Measurements from ENCODE around the gene LEPR.
A peak's percentile ranks its signal among the peaks of the same experiment; 100 is the strongest.

LEPR gene

DNA sequence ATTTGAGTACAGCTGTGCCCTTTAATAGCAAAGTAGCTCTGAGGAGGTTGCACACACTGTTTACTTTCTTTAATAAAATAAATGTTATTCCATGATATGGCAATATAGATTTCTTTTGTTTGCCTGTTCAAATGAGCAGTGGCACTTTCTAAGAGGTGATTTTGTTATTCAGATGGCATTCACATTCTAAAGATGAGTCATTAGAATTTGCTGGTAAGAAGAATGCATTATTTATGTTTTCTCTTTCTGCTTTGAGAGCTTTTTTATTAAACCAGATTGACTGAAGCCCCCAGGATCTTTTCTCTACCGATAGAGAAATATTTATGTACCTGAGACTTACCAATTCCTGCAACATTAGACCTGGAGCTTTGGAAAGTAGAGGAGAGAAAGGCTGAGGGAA lies 11.2 kb upstream of the LEPR start:
- no peak for DNase-seq (ENCODE audit: low read depth, low spot score)
- in situ Hi-C loops (cut with HindIII; ENCODE audit: low sequenced_read_pairs), result no loop called here

DNA sequence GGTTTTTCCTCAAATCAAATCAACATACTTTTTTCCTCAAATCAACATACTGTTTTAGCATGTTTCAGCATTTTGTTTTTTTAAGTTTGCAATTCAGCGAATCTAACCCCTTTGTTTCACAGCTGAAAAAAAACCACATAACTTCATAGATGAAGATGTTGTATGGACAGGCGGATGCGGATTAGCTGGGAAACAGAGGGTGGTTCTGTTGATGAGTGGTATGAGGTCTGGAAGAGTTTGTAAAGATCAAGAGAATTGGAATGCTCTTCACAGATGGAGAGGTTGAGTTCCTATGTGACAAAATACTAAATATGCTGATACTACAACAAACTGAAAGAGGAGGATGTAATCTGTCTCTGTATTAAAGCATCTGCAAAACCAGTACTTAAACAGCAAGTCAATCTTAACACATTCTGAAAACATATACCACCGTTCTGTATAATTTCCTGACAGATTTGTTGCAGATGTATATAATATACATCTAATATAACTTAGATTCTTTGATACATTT lies 10.6 kb upstream of the LEPR start:
- in situ Hi-C loops (cut with HindIII; ENCODE audit: low sequenced_read_pairs), result no loop called here
- no peak for TF ChIP-seq CTCF (IDR thresholded peaks at IDR 0.05; ENCODE audit: low read depth, low read length)
- no peak overlapping the region for H3K4me3 ChIP-seq (ENCODE audit: low read depth, low read length)
- DNase-seq (ENCODE audit: low read depth, low spot score), result no peak

More for the DNA sequence above, 11.2 kb upstream of the LEPR start:
- TF ChIP-seq CTCF (IDR thresholded peaks at IDR 0.05; ENCODE audit: low read depth, low read length), result no peak
- no peak overlapping the region for H3K4me3 ChIP-seq (ENCODE audit: low read depth, low read length)

DNA sequence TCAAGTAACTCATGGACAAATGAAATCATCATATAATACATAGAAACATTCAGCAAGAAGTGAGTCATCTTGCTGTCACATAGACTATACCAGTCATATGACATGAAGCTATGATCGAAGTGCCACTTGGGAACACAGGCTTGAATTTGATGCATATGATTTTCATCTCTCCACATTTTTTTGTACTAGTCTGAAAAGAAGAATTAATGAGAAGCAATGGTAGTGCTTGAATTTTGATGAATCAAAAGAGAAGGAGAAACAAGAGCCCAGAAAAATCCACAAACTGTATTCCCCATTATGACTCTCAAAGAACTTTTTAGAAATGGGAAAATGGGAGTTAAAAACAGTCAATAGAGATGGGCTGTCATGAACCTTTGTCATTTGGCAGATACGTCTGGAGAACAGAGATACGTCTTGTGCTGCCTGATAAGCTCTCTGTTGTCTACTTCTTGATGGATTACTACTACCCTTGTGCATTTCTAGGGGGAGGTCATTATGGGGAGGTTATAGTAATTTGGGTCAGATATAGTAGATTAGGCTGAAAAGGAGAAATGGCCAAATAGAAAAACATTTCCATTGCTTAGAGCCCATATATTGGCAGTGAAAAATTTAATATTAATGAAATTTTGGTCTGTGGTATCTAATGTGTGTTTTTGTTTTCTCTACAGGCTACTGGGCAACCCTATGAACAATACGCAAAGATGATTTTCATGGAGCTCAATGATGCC lies 8.0 kb upstream of the LEPR start:
- in situ Hi-C loops (cut with HindIII; ENCODE audit: low sequenced_read_pairs), result no loop called here

DNA sequence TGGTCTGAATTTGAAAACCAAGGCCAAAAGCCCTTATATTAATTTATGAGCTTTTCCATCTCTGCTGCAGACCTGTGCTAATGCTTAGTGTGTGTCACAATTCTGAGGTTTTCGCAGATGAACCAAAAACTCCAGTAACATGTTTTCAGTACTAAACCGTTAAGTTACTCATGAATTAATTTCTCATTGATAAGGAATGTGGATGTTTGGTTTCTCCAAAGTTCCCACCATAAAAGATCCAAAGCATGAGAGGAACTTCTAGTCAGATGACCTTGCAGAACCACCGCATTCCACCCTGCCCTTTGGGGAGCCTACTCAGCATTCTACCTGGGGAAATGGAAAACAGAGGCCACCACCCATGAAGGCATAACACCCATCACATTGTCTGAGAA lies 7.5 kb upstream of the LEPR start:
- in situ Hi-C loops (cut with HindIII; ENCODE audit: low sequenced_read_pairs), result no loop called here
- no peak overlapping the region for H3K4me3 ChIP-seq (ENCODE audit: low read depth, low read length)
- no peak for TF ChIP-seq CTCF (IDR thresholded peaks at IDR 0.05; ENCODE audit: low read depth, low read length)
- peak; percentile 77 for DNase-seq (ENCODE audit: low read depth, low spot score)

More for the DNA sequence above, 8.0 kb upstream of the LEPR start:
- no peak for DNase-seq (ENCODE audit: low read depth, low spot score)
- no peak for TF ChIP-seq CTCF (IDR thresholded peaks at IDR 0.05; ENCODE audit: low read depth, low read length)
- no peak overlapping the region for H3K4me3 ChIP-seq (ENCODE audit: low read depth, low read length)

DNA sequence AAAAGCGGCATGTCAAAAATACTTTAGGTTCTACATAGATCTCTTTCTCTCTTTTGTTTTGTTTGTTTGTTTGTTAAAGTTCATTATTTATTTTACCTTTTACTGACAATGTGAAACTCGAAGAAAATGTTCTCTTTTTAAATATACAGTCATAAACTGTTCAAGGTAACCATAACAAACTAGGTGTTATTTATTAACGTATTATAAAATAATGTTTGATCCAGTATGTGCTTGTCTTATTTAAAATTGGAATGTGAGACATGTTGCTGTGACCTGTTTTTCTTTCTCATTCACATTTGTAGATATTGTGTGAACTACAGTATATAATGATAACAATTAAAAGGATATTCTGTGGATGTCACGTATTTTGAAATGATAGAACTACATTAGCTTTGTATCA lies 5.9 kb upstream of the LEPR start:
- no peak for TF ChIP-seq CTCF (IDR thresholded peaks at IDR 0.05; ENCODE audit: low read depth, low read length)
- in situ Hi-C loops (cut with HindIII; ENCODE audit: low sequenced_read_pairs), result no loop called here
- no peak overlapping the region for H3K4me3 ChIP-seq (ENCODE audit: low read depth, low read length)
- DNase-seq (ENCODE audit: low read depth, low spot score), result no peak

GRCh38 chr1:65416767-65417166 lies 3.7 kb upstream of the LEPR start:
- in situ Hi-C loops (cut with HindIII; ENCODE audit: low sequenced_read_pairs), result no loop called here
- H3K4me3 ChIP-seq (ENCODE audit: low read depth, low read length), result no peak overlapping the region
- no peak for TF ChIP-seq CTCF (IDR thresholded peaks at IDR 0.05; ENCODE audit: low read depth, low read length)
- no peak for DNase-seq (ENCODE audit: low read depth, low spot score)
